Measurements from ENCODE around the gene MIAT.
A peak's percentile ranks its signal among the peaks of the same experiment; 100 is the strongest.

MIAT gene

DNA sequence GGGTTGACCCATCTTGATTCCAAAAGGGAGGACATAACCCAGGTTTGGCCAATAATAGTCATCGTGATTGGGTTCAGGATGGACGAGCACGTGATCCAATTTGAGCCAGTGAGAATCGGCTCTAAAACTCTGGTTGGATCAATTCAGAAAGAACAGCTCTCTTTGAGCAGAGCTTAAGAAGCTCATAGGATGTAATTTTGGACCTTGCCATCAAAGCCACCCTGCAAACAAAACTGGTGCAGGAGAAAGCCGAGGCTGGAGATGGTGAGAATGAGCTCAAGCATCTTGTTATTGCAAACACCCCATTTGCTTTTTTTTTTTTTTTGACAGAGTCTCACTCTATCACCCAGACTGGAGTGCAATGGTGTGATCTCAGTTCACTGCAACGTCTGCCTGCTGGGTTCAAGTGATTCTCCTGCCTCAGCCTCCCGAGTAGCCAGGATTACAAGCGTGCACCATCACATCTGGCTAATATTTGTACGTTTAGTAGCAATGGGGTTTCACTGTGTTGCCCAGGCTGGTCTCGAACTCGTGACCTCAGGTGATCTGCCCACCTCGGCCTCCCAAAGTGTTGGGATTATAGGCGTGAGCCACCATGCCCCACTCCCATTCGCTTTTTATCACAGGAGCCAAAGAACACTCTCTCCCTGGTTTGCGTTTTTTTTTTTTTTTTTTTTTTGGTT is 13.8 kb upstream of the MIAT start:
- TF ChIP-seq, protein P1, sequence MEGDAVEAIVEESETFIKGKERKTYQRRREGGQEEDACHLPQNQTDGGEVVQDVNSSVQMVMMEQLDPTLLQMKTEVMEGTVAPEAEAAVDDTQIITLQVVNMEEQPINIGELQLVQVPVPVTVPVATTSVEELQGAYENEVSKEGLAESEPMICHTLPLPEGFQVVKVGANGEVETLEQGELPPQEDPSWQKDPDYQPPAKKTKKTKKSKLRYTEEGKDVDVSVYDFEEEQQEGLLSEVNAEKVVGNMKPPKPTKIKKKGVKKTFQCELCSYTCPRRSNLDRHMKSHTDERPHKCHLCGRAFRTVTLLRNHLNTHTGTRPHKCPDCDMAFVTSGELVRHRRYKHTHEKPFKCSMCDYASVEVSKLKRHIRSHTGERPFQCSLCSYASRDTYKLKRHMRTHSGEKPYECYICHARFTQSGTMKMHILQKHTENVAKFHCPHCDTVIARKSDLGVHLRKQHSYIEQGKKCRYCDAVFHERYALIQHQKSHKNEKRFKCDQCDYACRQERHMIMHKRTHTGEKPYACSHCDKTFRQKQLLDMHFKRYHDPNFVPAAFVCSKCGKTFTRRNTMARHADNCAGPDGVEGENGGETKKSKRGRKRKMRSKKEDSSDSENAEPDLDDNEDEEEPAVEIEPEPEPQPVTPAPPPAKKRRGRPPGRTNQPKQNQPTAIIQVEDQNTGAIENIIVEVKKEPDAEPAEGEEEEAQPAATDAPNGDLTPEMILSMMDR (IDR thresholded peaks at IDR 0.05; ENCODE audit: insufficient read depth, low read length, poor library complexity, severe bottlenecking), result no peak
- no peak for TF ChIP-seq EZH2phosphoT487 (conservative IDR thresholded peaks at IDR 0.05; ENCODE audit: low read length)
- Histone ChIP-seq H3K79me2 (ENCODE audit: insufficient read depth, low read length) (no peaks in the 10 kb centered on the region), H3F3A (ENCODE audit: insufficient read depth) (no peaks in the 10 kb centered on the region), H3K27ac (ENCODE audit: low read depth, low read length) (no peak overlapping the region), H3K36me3 (ENCODE audit: low read length) (no peaks in the 10 kb centered on the region), H3K4me2 (ENCODE audit: low read depth, low read length, poor library complexity, severe bottlenecking) (peak overlapping the region; percentile 20), H3K9ac (ENCODE audit: low read length) (no peak overlapping the region), H3K9me3 (ENCODE audit: insufficient read depth, low read length) (no peaks in the 10 kb centered on the region), H2AFZ (ENCODE audit: low read depth, low read length, severe bottlenecking) (peak overlapping the region; percentile 68), H3K27me3 (ENCODE audit: low read length) (no peaks in the 10 kb centered on the region), H4K20me1 (ENCODE audit: low read depth, low read length) (no peaks in the 10 kb centered on the region), H3K4me3 (ENCODE audit: insufficient read depth, low read length, poor library complexity, severe bottlenecking) (no peak overlapping the region), H3K9me2 (replicated peaks; ENCODE audit: insufficient read depth, low read length) (no peaks in the 10 kb centered on the region)

DNA sequence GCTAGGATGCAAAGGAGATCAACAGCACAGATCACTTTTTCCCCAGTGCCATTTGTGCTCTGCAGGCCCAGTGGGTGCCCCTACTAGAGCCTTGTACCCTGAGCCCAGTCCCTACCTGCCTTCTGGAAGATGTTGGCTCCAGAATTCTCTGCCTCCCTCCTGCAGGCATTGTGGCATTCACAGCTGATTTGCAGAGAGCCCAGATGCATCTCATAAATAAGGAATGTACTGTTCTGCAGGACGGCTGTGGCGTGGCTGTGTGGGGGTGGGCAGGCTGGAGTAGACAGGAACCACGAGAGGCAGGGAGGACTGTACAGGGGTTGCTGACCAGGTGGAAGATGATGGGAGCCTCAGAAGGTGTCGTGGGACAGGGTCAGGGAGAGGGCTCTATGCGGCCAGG is 11.2 kb upstream of the MIAT start:
- Histone ChIP-seq H3K4me2 (ENCODE audit: low read depth, low read length, poor library complexity, severe bottlenecking) (no peak overlapping the region), H3K27ac (ENCODE audit: low read depth, low read length) (no peak overlapping the region), H2AFZ (ENCODE audit: low read depth, low read length, severe bottlenecking) (no peak overlapping the region)

DNA sequence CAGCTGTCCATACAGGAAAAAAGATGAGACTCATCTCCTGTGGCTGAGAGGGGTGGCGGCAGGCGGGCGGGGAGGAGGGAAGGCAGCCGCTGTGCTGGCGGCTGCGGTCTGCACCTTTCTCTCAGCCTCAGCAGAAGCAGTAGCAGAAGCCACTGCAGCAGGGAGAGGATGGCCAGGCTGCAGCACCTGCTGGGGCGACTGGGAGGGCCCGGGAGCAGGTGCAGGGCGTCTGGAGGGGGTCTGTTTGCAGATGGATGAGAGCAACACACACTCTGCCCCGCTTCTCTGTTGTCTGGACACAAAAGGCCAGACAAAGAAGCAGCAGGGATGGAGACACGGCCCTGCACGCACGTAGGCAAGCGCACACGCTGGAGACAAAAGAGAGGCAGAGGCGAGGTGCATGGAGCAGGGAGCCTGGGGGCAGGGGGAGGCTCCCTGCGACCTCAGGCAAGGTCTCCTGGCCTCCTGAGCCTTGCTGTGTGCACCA is 9.3 kb upstream of the MIAT start:
- TF ChIP-seq, protein P1 (IDR thresholded peaks at IDR 0.05; ENCODE audit: insufficient read depth, low read length, poor library complexity, severe bottlenecking), result no peak
- TF ChIP-seq EZH2phosphoT487 (conservative IDR thresholded peaks at IDR 0.05; ENCODE audit: low read length), result no peak
- no peaks in the 10 kb centered on the region for H3K9me2 ChIP-seq (replicated peaks; ENCODE audit: insufficient read depth, low read length)
- no peak overlapping the region for H3K4me3 ChIP-seq (ENCODE audit: insufficient read depth, low read length, poor library complexity, severe bottlenecking)
- no peaks in the 10 kb centered on the region for H3K27me3 ChIP-seq (ENCODE audit: low read length)
- no peak overlapping the region for H3K27ac ChIP-seq (ENCODE audit: low read depth, low read length)
- no peak overlapping the region for H2AFZ ChIP-seq (ENCODE audit: low read depth, low read length, severe bottlenecking)
- H4K20me1 ChIP-seq (ENCODE audit: low read depth, low read length), result no peaks in the 10 kb centered on the region
- no peaks in the 10 kb centered on the region for H3K36me3 ChIP-seq (ENCODE audit: low read length)
- H3K9me3 ChIP-seq (ENCODE audit: insufficient read depth, low read length), result no peaks in the 10 kb centered on the region
- H3K79me2 ChIP-seq (ENCODE audit: insufficient read depth, low read length), result no peaks in the 10 kb centered on the region
- H3F3A ChIP-seq (ENCODE audit: insufficient read depth), result no peaks in the 10 kb centered on the region
- no peak overlapping the region for H3K9ac ChIP-seq (ENCODE audit: low read length)
- H3K4me2 ChIP-seq (ENCODE audit: low read depth, low read length, poor library complexity, severe bottlenecking), result no peak overlapping the region

More for the DNA sequence above, 11.2 kb upstream of the MIAT start:
- Histone ChIP-seq H3K36me3 (ENCODE audit: low read length) (no peaks in the 10 kb centered on the region), H3K27me3 (ENCODE audit: low read length) (no peaks in the 10 kb centered on the region), H3K9me2 (replicated peaks; ENCODE audit: insufficient read depth, low read length) (no peaks in the 10 kb centered on the region), H3F3A (ENCODE audit: insufficient read depth) (no peaks in the 10 kb centered on the region), H3K79me2 (ENCODE audit: insufficient read depth, low read length) (no peaks in the 10 kb centered on the region), H3K9me3 (ENCODE audit: insufficient read depth, low read length) (no peaks in the 10 kb centered on the region), H3K4me3 (ENCODE audit: insufficient read depth, low read length, poor library complexity, severe bottlenecking) (no peak overlapping the region), H3K9ac (ENCODE audit: low read length) (no peak overlapping the region), H4K20me1 (ENCODE audit: low read depth, low read length) (no peaks in the 10 kb centered on the region)
- TF ChIP-seq EZH2phosphoT487 (conservative IDR thresholded peaks at IDR 0.05; ENCODE audit: low read length), result no peak
- TF ChIP-seq, protein P1 (IDR thresholded peaks at IDR 0.05; ENCODE audit: insufficient read depth, low read length, poor library complexity, severe bottlenecking), result no peak
